Smooth muscle cell (in vitro differentiated cells): ENCODE results near the gene RSPRY1. TPM values are rescaled to one million over a fixed set of nuclear protein-coding genes. Genes with fewer than 3 reads are reported as not detected.

Source experiments
- DNase-seq: peaks from one replicate; lab custom pipeline; 2025; ENCODE audit not compliant: unreplicated experiment; lab: John Stamatoyannopoulos, UW
- H2AFZ ChIP-seq: fragments of 200-600 bp; sonication (generic); 2 replicates; pipeline ENCODE4 v1.6.0; 2016; ENCODE audit warnings: antibody characterized with exemption, low read depth, mild to moderate bottlenecking
- H3F3A ChIP-seq: fragments of 200-600 bp; sonication (generic); 2 replicates; pipeline ENCODE4 v1.6.0; 2017; ENCODE audit warnings: antibody characterized with exemption, low read depth
- H3K27ac ChIP-seq: fragments of 200-600 bp; sonication (generic); 2 replicates; pipeline ENCODE4 v1.5.1; 2016; ENCODE audit warnings: low read depth, mild to moderate bottlenecking
- H3K27me3 ChIP-seq: fragments of 200-600 bp; sonication (generic); 2 replicates; pipeline ENCODE4 v1.6.1; 2016; ENCODE audit warnings: low read depth, mild to moderate bottlenecking
- H3K36me3 ChIP-seq: fragments of 200-600 bp; sonication (generic); 2 replicates; pipeline ENCODE4 v1.5.1; 2016; ENCODE audit warnings: low read depth
- H3K4me1 ChIP-seq: fragments of 200-600 bp; sonication (generic); 2 replicates; pipeline ENCODE4 v1.5.1; 2016; ENCODE audit warnings: low read depth
- H3K4me2 ChIP-seq: fragments of 200-600 bp; sonication (generic); 2 replicates; pipeline ENCODE4 v1.6.0; 2016; ENCODE audit warnings: mild to moderate bottlenecking
- H3K4me3 ChIP-seq: fragments of 200-600 bp; sonication (generic); 2 replicates; pipeline ENCODE4 v1.5.1; 2016; ENCODE audit warnings: mild to moderate bottlenecking
- H3K79me2 ChIP-seq: fragments of 200-600 bp; sonication (generic); 2 replicates; pipeline ENCODE4 v1.6.0; 2016; ENCODE audit warnings: low read depth, mild to moderate bottlenecking
- H3K9ac ChIP-seq: fragments of 200-600 bp; sonication (generic); 2 replicates; pipeline ENCODE4 v1.6.0; 2016; ENCODE audit warnings: low read depth
- H3K9me3 ChIP-seq: fragments of 200-600 bp; sonication (generic); replicated peaks from 2 replicates; pipeline ENCODE4 v1.5.1; 2016; ENCODE audit warnings: low read depth
- H4K20me1 ChIP-seq: fragments of 200-600 bp; sonication (generic); 2 replicates; pipeline ENCODE4 v1.6.0; 2016; ENCODE audit warnings: low read depth
- CTCF ChIP-seq: fragments of 200-600 bp; sonication (generic); IDR thresholded peaks from 2 replicates; pipeline ENCODE4 v1.5.1; 2017; ENCODE audit warnings: borderline replicate concordance, mild to moderate bottlenecking, antibody characterized with exemption; ENCODE audit not compliant: insufficient read depth, poor library complexity, severe bottlenecking
- WGBS: methylation state at CpG from one replicate; pipeline ENCODE4 v1.1.7; 2016; ENCODE audit warnings: low lambda C conversion rate; 5-methylcytosine and 5-hydroxymethylcytosine counted together
- polyA plus RNA-seq: library from polyadenylated mRNA; unstranded; fragments of >200 nt; fragmentation: Nextera tagmentation; extraction: Ambion mirVana; gene quantifications from 2 replicates; pipeline ENCODE4 v1.2.1, GENCODE V29; 2016
- total RNA-seq: library from RNA; depleted of rRNA; stranded (reverse); fragments of >200 nt; gene quantifications from 2 replicates; pipeline ENCODE4 v1.2.3, GENCODE V29; 2014

RSPRY1 gene
- 57.1 and 58.0 TPM in 2 replicates for total RNA-seq
- 42.0 and 43.5 TPM in 2 replicates for polyA plus RNA-seq

GRCh38 chr16:57185945-57186871, at the start of gene RSPRY1, which contains the start of gene PSME3IP1:
Gene RSPRY1, plus strand, starts transcription at chr16:57186329. Its CDS starts 18,330 bp downstream, at chr16:57204659.
Gene PSME3IP1, minus strand, starts transcription at chr16:57186039. Its CDS starts 12,185 bp downstream, at chr16:57173854.
- Histone ChIP-seq H3K36me3 (no peaks in the 10 kb centered on the region), H3K27ac (peak within 1 kb of the TSS; percentile 87), H3K79me2 (peaks cover 88% of the 10 kb centered on the region), H3K4me1 (peaks cover 34% of the 10 kb centered on the region), H3K27me3 (no peaks in the 10 kb centered on the region), H3K4me3 (peak within 1 kb of the TSS; percentile 78), H4K20me1 (peaks cover 27% of the 10 kb centered on the region), H2AFZ (peak within 1 kb of the TSS; percentile 80), H3K9ac (peak within 1 kb of the TSS; percentile 93), H3F3A (peaks cover 10% of the 10 kb centered on the region), H3K4me2 (peak within 1 kb of the TSS; percentile 96), H3K9me3 (no peaks in the 10 kb centered on the region)
- no peak for TF ChIP-seq CTCF
- peak; percentile 92 for DNase-seq
- WGBS = under 1% methylated on average over 50 of the region's 64 CpGs

- Histone ChIP-seq H3F3A (no peaks in the 10 kb centered on the region), H2AFZ (no peak overlapping the region), H4K20me1 (no peaks in the 10 kb centered on the region), H3K4me1 (no peaks in the 10 kb centered on the region), H3K9ac (no peak overlapping the region), H3K4me3 (no peak overlapping the region), H3K27me3 (no peaks in the 10 kb centered on the region), H3K36me3 (no peaks in the 10 kb centered on the region), H3K27ac (no peak overlapping the region), H3K79me2 (no peaks in the 10 kb centered on the region), H3K4me2 (no peak overlapping the region), H3K9me3 (no peaks in the 10 kb centered on the region)
- no peak for DNase-seq
- 90% methylated on average over 14 of the region's 14 CpGs for WGBS
- no peak for TF ChIP-seq CTCF
Measured at GRCh38 chr16:57137043-57137442, 49.1 kb upstream of the RSPRY1 start.

- 96% methylated on average over 10 of the region's 10 CpGs for WGBS
- no peak overlapping the region for H3K9ac ChIP-seq
- no peaks in the 10 kb centered on the region for H3K27me3 ChIP-seq
- H3K9me3 ChIP-seq = no peaks in the 10 kb centered on the region
- H3F3A ChIP-seq = no peaks in the 10 kb centered on the region
- no peak overlapping the region for H2AFZ ChIP-seq
- no peak overlapping the region for H3K4me2 ChIP-seq
- H3K79me2 ChIP-seq = no peaks in the 10 kb centered on the region
- no peak overlapping the region for H3K4me3 ChIP-seq
- no peak for TF ChIP-seq CTCF
- no peak for DNase-seq
- no peaks in the 10 kb centered on the region for H3K4me1 ChIP-seq
- no peaks in the 10 kb centered on the region for H3K36me3 ChIP-seq
- H3K27ac ChIP-seq = no peak overlapping the region
- no peaks in the 10 kb centered on the region for H4K20me1 ChIP-seq
Measured at GRCh38 chr16:57137566-57138273, 48.4 kb upstream of the RSPRY1 start.
